GM18505 (cell line): Measurements from ENCODE around the gene RPS6KA2.

Experiments used
- ATAC-seq: cut with Tn5 transposase; IDR thresholded peaks from one replicate; pipeline ENCODE4 v1.9.1; 2021; ENCODE audit not compliant: unreplicated experiment
- POLR2A ChIP-seq: IDR thresholded peaks from 4 replicates; pipeline ENCODE4 v1.6.1; 2011; ENCODE audit warnings: borderline replicate concordance; ENCODE audit not compliant: insufficient read depth, insufficient read length; ENCODE audit errors: extremely low read depth

Gene RPS6KA2

GRCh38 chr6:166413491-166413951 lies 213.5 kb downstream of the RPS6KA2 start:
- no peak for ATAC-seq
- TF ChIP-seq POLR2A: no peak

GRCh38 chr6:166412911-166413384 lies 214.1 kb downstream of the RPS6KA2 start:
- TF ChIP-seq POLR2A: no peak
- no peak for ATAC-seq

- no peak for ATAC-seq
- no peak for TF ChIP-seq POLR2A
Measured at GRCh38 chr6:166412156-166412910, 214.7 kb downstream of the RPS6KA2 start.

GRCh38 chr6:166411721-166412151 lies 215.3 kb downstream of the RPS6KA2 start:
- no peak for TF ChIP-seq POLR2A
- ATAC-seq: no peak

GRCh38 chr6:166411271-166411670 lies 215.8 kb downstream of the RPS6KA2 start:
- TF ChIP-seq POLR2A: no peak
- ATAC-seq: no peak

- TF ChIP-seq POLR2A: no peak
Measured at GRCh38 chr6:166410426-166410935, 216.6 kb downstream of the RPS6KA2 start.

GRCh38 chr6:166408936-166409755 lies 217.9 kb downstream of the RPS6KA2 start:
- ATAC-seq: no peak
- no peak for TF ChIP-seq POLR2A

More at GRCh38 chr6:166410426-166410935, 216.6 kb downstream of the RPS6KA2 start:
- no peak for ATAC-seq

- ATAC-seq: no peak
- TF ChIP-seq POLR2A: no peak
Measured at GRCh38 chr6:166406197-166406596, 220.9 kb downstream of the RPS6KA2 start.

- ATAC-seq: no peak
- TF ChIP-seq POLR2A: no peak
Measured at GRCh38 chr6:166405386-166405785, 221.7 kb downstream of the RPS6KA2 start.

- TF ChIP-seq POLR2A: no peak
- no peak for ATAC-seq
Measured at GRCh38 chr6:166402582-166403277, 224.3 kb downstream of the RPS6KA2 start.

- peak; percentile 78 for ATAC-seq
Measured at GRCh38 chr6:166400649-166401250, 226.3 kb downstream of the RPS6KA2 start.

- no peak for ATAC-seq
- TF ChIP-seq POLR2A: no peak
Measured at GRCh38 chr6:166400181-166400580, 226.9 kb downstream of the RPS6KA2 start.

GRCh38 chr6:166398348-166398747 lies 228.7 kb downstream of the RPS6KA2 start:
- TF ChIP-seq POLR2A: no peak
- ATAC-seq: no peak
